Esophagus mucosa (tissue), 1 donor: ENCODE data around the gene LRRC15. TPM values are rescaled to one million over a fixed set of nuclear protein-coding genes. Genes with fewer than 3 reads are reported as not detected.
A peak's percentile ranks its signal among the peaks of the same experiment; 100 is the strongest.

ENCODE experiments used
- ATAC-seq: fragments of 200-7000 bp; cut with Tn5 transposase; one replicate; pipeline ENCODE4 v1.9.1; 2020
- total RNA-seq: library from RNA; stranded (reverse); gene quantifications from one replicate; pipeline ENCODE4 v1.2.4, GENCODE V29; 2023
- donor health status: DM: yes; HTN: yes; CAD: no.

Gene LRRC15
- total RNA-seq, 1 donor from 2014 or later, result 0.04 TPM

GRCh38 chr3:194315088-194315964 is 54.2 kb downstream of the LRRC15 start:
- ATAC-seq, result peak; percentile 79

DNA sequence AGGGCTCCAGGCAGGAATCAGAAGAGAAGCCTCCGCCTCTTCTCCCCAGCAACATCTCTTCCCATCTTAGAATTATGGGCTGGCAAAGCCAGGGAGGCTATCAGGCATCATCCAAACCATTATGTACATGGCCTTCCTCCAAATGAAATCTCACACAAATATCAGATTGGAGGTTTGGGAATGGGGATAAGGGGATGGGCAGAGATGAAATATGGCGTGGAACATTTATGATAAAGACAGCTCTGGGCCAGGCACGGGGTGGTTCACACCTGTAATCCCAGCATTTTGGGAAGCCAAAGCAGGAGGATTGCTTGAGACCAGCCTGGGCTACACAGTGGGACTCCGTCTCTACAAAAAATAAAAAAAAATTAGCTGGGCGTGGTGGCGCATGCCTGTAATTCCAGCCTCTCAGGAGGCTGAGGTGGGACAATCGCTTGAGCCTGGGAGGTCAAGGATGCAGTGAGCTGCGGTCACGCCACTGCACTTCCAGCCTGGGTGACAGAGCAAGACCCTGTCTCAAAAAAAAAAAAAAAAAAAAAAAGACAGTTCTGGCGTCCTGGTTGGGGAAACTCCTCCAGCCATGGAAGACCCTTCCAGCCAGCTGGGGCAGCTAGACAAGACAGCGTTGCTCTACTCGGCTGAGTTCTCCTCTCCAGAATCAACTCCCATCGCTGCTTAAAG is 55.0 kb downstream of the LRRC15 start:
- no peak for ATAC-seq

DNA sequence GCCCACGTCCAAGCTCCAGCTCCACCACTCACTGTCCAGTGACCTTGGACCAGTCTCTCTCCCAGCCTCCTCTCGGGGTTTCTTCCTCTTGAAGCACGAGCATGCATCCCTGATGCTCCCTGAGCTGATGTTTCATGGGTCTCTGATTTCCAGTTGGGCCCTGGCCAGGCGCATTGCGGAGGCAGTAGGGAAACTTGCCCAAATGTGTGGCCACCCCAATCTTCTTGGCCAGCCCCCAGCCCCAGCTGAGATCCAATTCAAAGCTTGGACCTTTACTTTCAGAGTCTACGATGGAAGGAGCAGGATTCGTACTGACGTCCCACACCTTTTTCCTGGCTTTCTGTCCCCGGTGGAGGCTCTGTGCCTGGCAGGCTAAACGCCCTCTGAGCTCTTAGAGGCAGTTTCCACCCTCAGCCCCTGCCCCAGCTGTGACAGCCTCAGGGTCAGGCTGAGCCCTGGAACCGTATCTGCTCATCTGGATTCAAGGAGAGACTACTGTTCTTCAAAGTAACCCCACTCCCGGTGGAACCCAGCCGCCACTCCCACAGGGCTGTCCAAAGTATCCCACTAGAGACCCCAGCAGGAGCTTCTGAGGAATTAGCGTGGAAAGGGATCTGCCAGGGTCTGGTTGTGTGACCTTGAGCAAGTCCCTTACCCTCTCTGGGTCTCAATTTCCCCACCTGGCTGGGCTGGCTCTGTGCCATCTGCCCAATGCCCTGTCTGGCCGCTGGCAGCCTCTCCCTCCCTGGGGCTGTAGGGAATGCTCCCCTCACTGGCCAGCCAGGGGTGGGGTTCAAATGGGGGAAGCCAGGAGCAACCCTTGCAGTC is 55.8 kb downstream of the LRRC15 start:
- ATAC-seq, result no peak

- peak; percentile 10 for ATAC-seq
Observed at GRCh38 chr3:194312743-194313281, 56.7 kb downstream of the LRRC15 start.

DNA sequence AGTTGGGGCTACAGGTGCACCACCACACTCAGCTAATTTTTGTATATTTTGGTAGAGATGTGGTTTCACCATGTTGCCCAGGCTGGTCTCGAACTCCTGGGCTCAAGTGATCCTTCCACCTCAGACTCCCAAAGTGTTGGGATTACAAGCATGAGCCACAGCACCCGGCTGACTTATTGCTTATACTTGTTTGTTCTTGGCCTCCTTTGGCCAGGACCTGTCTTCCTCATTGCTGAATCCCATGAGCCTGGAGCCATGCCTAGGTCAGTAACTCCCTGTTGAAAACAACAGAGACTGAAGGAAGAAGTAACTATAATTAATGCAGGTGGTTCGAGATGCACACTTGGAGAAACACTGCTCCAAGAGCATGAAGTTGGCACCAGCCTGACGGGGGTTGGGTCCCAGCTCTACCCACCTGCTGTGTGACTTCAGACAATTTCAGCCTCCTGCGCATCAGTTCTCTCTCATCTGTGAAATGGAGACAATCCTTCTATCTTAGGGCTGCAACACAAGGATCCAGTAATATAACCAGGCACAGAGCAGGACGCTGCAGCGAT is 57.3 kb downstream of the LRRC15 start:
- no peak for ATAC-seq

DNA sequence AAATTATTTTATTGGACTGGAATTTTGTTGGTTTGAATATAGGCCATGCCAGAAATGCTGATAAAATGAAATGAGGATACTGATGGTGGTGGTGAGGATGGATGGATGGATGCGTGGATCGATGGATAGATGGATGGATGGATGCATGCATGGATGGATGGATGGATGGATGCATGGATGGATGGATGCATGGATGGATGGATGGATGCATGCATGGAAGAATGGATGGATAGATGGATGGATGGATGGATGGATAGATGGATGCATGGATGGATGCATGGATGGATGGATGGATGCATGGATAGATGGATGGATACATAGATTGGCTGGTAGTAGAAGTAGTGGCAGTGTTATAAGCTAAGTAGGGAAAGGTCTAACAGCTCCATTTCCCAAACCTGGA is 58.5 kb downstream of the LRRC15 start:
- no peak for ATAC-seq

- no peak for ATAC-seq
Observed at GRCh38 chr3:194310060-194310835, 59.3 kb downstream of the LRRC15 start.

GRCh38 chr3:194308601-194309449 is 60.7 kb downstream of the LRRC15 start:
- ATAC-seq, result no peak

- ATAC-seq, result no peak
Observed at GRCh38 chr3:194307849-194308248, 61.7 kb downstream of the LRRC15 start.

- ATAC-seq, result peak; percentile 23
Observed at GRCh38 chr3:194306771-194307640, 62.5 kb downstream of the LRRC15 start.

DNA sequence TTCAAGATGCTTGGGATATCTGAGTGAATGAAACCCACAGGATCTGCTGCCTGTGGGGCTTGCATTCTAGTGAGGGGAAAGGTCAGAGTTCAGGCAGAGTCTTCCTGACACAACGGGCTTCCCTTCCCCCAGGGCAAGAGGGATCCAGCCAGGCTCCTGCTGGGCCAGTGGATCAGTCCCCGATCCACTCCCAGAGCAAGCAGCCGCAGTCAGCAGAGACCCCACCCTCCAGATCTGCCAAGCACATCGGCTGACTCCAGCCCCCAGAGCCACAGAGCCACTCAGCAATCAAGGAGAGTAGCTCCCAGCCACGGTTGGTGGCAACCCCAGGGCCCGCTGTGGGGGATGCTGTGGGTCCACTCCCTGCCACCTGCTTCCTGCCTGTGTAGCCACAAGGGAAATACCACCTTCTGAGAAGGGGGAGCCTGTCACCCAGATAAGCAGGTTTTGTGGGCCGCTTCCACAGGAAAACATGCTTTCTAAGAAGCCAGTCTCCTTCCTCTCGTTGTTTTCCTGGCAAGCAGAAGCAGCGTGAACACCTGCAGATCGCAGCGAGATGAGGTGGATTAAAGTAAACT is 63.3 kb downstream of the LRRC15 start:
- peak; percentile 17 for ATAC-seq

GRCh38 chr3:194305356-194306108 is 64.0 kb downstream of the LRRC15 start:
- no peak for ATAC-seq

Other genes with a start within 250 kb of the LRRC15 start
- 95.2 TPM for gene HES1, start 233.6 kb downstream of the LRRC15 start, total RNA-seq
- gene CPN2, start 18.4 kb downstream of the LRRC15 start, total RNA-seq, result not detected
- 0.08 TPM for gene GP5, start 29.5 kb upstream of the LRRC15 start, total RNA-seq
- gene ATP13A3, start 117.3 kb upstream of the LRRC15 start, total RNA-seq, result 36.9 TPM